ENCODE results near the gene GLS.

GLS gene

GRCh38 chr2:190930411-190930810, 49.8 kb downstream of the GLS start:
- Histone ChIP-seq H3K4me3 (ENCODE audit: low read length) (no peak overlapping the region), H3K79me2 (ENCODE audit: low read length) (no peaks in the 10 kb centered on the region), H3K9ac (ENCODE audit: low read length) (no peak overlapping the region), H3K27ac (ENCODE audit: low read length) (no peak overlapping the region), H3K36me3 (replicated peaks; ENCODE audit: low read depth, low read length) (peaks cover 45% of the 10 kb centered on the region), H4K20me1 (ENCODE audit: insufficient read depth, low read length) (peaks cover 4% of the 10 kb centered on the region; the same call in 1 of the 2 replicates), H2AFZ (ENCODE audit: low read depth, low read length) (no peak overlapping the region), H3K9me3 (ENCODE audit: insufficient read depth, low read length) (no peaks in the 10 kb centered on the region), H3K27me3 (ENCODE audit: low read depth, low read length) (no peaks in the 10 kb centered on the region), H3K4me2 (ENCODE audit: low read length) (no peak overlapping the region), H3K4me1 (ENCODE audit: low read length) (0 out of 2 replicates have a peak, but pooled peaks cover 3% of the 10 kb centered on the region)
- TF ChIP-seq EZH2phosphoT487 (IDR thresholded peaks at IDR 0.05; ENCODE audit: low read depth) (no peak), CTCF (IDR thresholded peaks at IDR 0.05; ENCODE audit: low read depth, low read length) (no peak)

- no peaks in the 10 kb centered on the region for H3K27me3 ChIP-seq (ENCODE audit: low read depth, low read length)
- no peaks in the 10 kb centered on the region for H3K79me2 ChIP-seq (ENCODE audit: low read length)
- no peaks in the 10 kb centered on the region for H3K9me3 ChIP-seq (ENCODE audit: insufficient read depth, low read length)
- peaks cover 37% of the 10 kb centered on the region for H3K36me3 ChIP-seq (replicated peaks; ENCODE audit: low read depth, low read length)
- 0 out of 2 replicates have a peak, but pooled peaks cover 3% of the 10 kb centered on the region for H3K4me1 ChIP-seq (ENCODE audit: low read length)
- no peak overlapping the region for H3K4me2 ChIP-seq (ENCODE audit: low read length)
- no peak overlapping the region for H3K4me3 ChIP-seq (ENCODE audit: low read length)
- TF ChIP-seq CTCF (IDR thresholded peaks at IDR 0.05; ENCODE audit: low read depth, low read length), result no peak
- no peak for TF ChIP-seq EZH2phosphoT487 (IDR thresholded peaks at IDR 0.05; ENCODE audit: low read depth)
- H2AFZ ChIP-seq (ENCODE audit: low read depth, low read length), result no peak overlapping the region
- H3K27ac ChIP-seq (ENCODE audit: low read length), result no peak overlapping the region
- peaks cover 4% of the 10 kb centered on the region; the same call in 1 of the 2 replicates for H4K20me1 ChIP-seq (ENCODE audit: insufficient read depth, low read length)
- no peak overlapping the region for H3K9ac ChIP-seq (ENCODE audit: low read length)
These were observed 51.9 kb downstream of the GLS start for GRCh38 chr2:190932514-190932913.

DNA sequence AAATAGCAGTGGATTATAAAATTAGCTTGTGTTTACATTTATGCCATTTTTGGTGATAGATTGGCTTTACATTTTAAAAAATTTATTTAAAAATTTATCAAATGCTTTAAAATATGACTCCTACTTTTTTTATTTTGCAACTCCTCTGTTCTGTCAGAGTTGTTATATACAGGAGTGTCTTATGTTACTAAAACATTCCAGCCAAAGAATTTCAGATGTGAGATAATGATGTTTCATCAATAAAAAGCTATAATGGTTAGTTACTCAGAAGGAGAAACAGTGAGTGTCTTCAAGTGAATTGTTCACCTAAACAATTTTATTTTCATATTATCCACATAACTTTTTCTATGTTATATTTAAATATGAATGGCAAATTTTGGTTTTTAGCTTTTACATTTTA, 52.7 kb downstream of the GLS start:
- Histone ChIP-seq H3K27ac (ENCODE audit: low read length) (no peak overlapping the region), H3K36me3 (replicated peaks; ENCODE audit: low read depth, low read length) (peaks cover 34% of the 10 kb centered on the region), H3K79me2 (ENCODE audit: low read length) (no peaks in the 10 kb centered on the region), H3K9ac (ENCODE audit: low read length) (no peak overlapping the region), H3K4me1 (ENCODE audit: low read length) (0 out of 2 replicates have a peak, but pooled peaks cover 3% of the 10 kb centered on the region), H3K4me2 (ENCODE audit: low read length) (no peak overlapping the region), H4K20me1 (ENCODE audit: insufficient read depth, low read length) (peaks cover 4% of the 10 kb centered on the region; the same call in 1 of the 2 replicates), H3K9me3 (ENCODE audit: insufficient read depth, low read length) (no peaks in the 10 kb centered on the region), H3K27me3 (ENCODE audit: low read depth, low read length) (no peaks in the 10 kb centered on the region), H3K4me3 (ENCODE audit: low read length) (no peak overlapping the region), H2AFZ (ENCODE audit: low read depth, low read length) (no peak overlapping the region)
- TF ChIP-seq CTCF (IDR thresholded peaks at IDR 0.05; ENCODE audit: low read depth, low read length), result no peak
- no peak for TF ChIP-seq EZH2phosphoT487 (IDR thresholded peaks at IDR 0.05; ENCODE audit: low read depth)

GRCh38 chr2:190935054-190935453, 54.4 kb downstream of the GLS start:
- H4K20me1 ChIP-seq (ENCODE audit: insufficient read depth, low read length), result peaks cover 4% of the 10 kb centered on the region; the same call in 1 of the 2 replicates
- TF ChIP-seq CTCF (IDR thresholded peaks at IDR 0.05; ENCODE audit: low read depth, low read length) (no peak), EZH2phosphoT487 (IDR thresholded peaks at IDR 0.05; ENCODE audit: low read depth) (no peak)
- no peak overlapping the region for H3K4me3 ChIP-seq (ENCODE audit: low read length)
- H2AFZ ChIP-seq (ENCODE audit: low read depth, low read length), result no peak overlapping the region
- no peaks in the 10 kb centered on the region for H3K27me3 ChIP-seq (ENCODE audit: low read depth, low read length)
- no peaks in the 10 kb centered on the region for H3K79me2 ChIP-seq (ENCODE audit: low read length)
- peaks cover 32% of the 10 kb centered on the region for H3K36me3 ChIP-seq (replicated peaks; ENCODE audit: low read depth, low read length)
- no peak overlapping the region for H3K27ac ChIP-seq (ENCODE audit: low read length)
- 0 out of 2 replicates have a peak, but pooled peaks cover 3% of the 10 kb centered on the region for H3K4me1 ChIP-seq (ENCODE audit: low read length)
- no peaks in the 10 kb centered on the region for H3K9me3 ChIP-seq (ENCODE audit: insufficient read depth, low read length)
- no peak overlapping the region for H3K9ac ChIP-seq (ENCODE audit: low read length)
- H3K4me2 ChIP-seq (ENCODE audit: low read length), result no peak overlapping the region
